MM.1S (cell line): Measurements from ENCODE around the gene SYCP3.

Source experiments
- CTCF ChIP-seq: fragments of 300-600 bp; sonication (generic); IDR thresholded peaks from 2 replicates; pipeline ENCODE4 v1.5.1; 2016; ENCODE audit warnings: antibody characterized with exemption, low read length, mixed read lengths
- EZH2 ChIP-seq: fragments of 300-600 bp; sonication (generic); optimal IDR thresholded peaks from 2 replicates; pipeline ENCODE3; 2017; ENCODE audit warnings: low read depth, mild to moderate bottlenecking, antibody characterized with exemption, low read length, mixed read lengths

- TF ChIP-seq CTCF (no peak), EZH2 (no peak)
Measured at GRCh38 chr12:101750152-101750551, 10.9 kb upstream of the SYCP3 start.
